RWPE2 (cell line): ENCODE measurements around the gene FAM118A.

Source experiments
- ATAC-seq: fragments of 200-7000 bp; cut with Tn5 transposase; 3 replicates; pipeline ENCODE4 v1.9.1; 2021; ENCODE audit warnings: low read depth
- DNase-seq: peaks from one replicate; pipeline ENCODE4 v3.0.0-alpha.2; 2020; ENCODE audit warnings: low spot score
- H3K27ac ChIP-seq: fragments of 450-650 bp; 2 replicates; pipeline ENCODE4 v1.5.1; 2017; ENCODE audit warnings: mild to moderate bottlenecking; ENCODE audit not compliant: poor library complexity, severe bottlenecking
- H3K27me3 ChIP-seq: fragments of 250-450 bp; sonication (Bioruptor Pico); 2 replicates; pipeline ENCODE4 v1.5.1; 2021; ENCODE audit warnings: mild to moderate bottlenecking, moderate library complexity; ENCODE audit not compliant: insufficient read depth, poor library complexity, severe bottlenecking
- H3K36me3 ChIP-seq: fragments of 250-450 bp; sonication (Bioruptor Pico); 2 replicates; pipeline ENCODE4 v1.5.1; 2020; ENCODE audit warnings: low read depth, mild to moderate bottlenecking, moderate library complexity
- H3K4me1 ChIP-seq: fragments of 250-450 bp; sonication (Bioruptor Pico); 2 replicates; pipeline ENCODE4 v1.5.1; 2021; ENCODE audit warnings: mild to moderate bottlenecking, moderate library complexity; ENCODE audit not compliant: insufficient read depth, poor library complexity, severe bottlenecking
- H3K4me3 ChIP-seq: fragments of 250-450 bp; sonication (Bioruptor Pico); 2 replicates; pipeline ENCODE4 v1.5.1; 2021; ENCODE audit warnings: mild to moderate bottlenecking, moderate library complexity; ENCODE audit not compliant: severe bottlenecking
- H3K9me3 ChIP-seq: fragments of 250-450 bp; sonication (Bioruptor Pico); 2 replicates; pipeline ENCODE4 v1.5.1; 2021; ENCODE audit warnings: mild to moderate bottlenecking, moderate library complexity; ENCODE audit not compliant: severe bottlenecking
- TF ChIP-seq, protein P1 (sequence below): fragments of 450-650 bp; IDR thresholded peaks from one replicate; pipeline ENCODE4 v1.5.1; 2017; ENCODE audit warnings: mild to moderate bottlenecking, moderate library complexity; ENCODE audit not compliant: poor library complexity, severe bottlenecking

Gene FAM118A

DNA sequence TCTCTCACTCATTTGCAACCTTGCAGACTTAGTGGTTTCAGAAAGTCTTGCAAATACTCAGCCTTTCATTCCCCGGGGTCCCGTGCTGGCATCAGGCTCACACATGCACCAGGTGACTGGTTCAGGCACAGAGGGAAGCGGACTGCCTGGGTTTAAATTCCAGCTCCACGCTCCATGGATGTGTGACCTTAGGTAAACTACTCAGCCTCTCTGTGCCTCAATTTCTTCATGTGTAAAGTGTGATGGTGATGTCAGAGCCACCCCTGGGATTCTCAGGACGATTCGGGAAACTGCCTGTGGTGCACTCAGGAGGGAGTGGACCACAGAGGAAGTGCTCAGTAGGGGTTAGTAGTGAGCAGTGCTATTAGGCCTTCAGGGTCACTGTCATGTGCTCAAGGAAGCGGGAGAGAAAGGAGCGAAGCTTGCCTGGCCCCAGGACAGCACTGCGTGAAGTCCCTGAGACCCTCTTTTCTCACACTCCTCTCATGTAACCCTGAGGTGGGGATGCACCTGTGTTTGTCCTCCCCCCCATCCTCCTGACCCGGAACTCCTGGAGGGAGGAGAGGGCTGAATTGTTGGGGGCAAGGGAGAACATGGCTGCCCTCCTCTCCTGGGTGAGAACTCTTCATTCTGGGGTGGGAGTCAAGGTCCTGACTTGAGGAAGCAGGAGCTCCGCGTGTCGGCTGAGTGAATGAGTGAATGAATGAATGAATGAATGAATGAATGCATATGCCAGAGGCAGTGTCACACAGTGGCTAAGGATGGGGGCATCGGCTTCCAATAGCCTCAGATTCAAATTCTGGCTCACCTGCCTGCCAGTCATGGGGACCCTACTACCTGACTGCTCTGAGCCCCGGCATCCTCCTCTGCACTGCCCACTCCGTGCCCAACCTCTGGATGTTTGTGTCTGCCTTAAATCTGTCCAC, 39.4 kb upstream of the FAM118A start:
- no peak overlapping the region for H3K4me3 ChIP-seq

DNA sequence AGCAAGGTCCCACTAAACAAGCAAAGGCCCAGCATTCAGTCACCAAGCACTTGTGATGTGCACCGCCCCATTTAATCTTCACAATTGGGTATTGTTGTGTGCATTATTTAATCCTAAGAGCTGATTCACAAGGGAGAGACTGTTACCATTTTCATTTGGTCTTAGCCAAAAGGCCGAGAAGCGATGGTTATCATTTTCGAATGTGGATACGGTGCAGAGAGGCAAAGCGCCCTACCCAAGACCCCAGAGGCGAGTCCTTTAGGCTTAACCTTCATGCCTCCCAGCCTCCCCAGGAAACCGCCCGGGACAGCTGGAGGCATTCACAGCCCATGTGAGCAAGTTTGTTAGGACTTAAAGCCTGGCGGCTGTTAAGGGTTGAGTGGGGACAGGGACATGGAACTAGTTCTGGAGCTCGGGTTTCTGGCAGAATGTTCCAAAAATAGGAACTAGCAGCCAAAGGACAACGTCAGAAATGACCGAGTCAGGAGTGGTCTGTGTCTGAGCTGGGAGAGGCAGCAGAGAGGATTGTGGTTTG, 38.0 kb upstream of the FAM118A start:
- ATAC-seq (no peak), DNase-seq (no peak)
- Histone ChIP-seq H3K4me3 (no peak overlapping the region), H3K27ac (no peak overlapping the region), H3K9me3 (no peaks in the 10 kb centered on the region), H3K4me1 (no peaks in the 10 kb centered on the region), H3K36me3 (no peaks in the 10 kb centered on the region), H3K27me3 (no peaks in the 10 kb centered on the region)
- TF ChIP-seq, protein P1, sequence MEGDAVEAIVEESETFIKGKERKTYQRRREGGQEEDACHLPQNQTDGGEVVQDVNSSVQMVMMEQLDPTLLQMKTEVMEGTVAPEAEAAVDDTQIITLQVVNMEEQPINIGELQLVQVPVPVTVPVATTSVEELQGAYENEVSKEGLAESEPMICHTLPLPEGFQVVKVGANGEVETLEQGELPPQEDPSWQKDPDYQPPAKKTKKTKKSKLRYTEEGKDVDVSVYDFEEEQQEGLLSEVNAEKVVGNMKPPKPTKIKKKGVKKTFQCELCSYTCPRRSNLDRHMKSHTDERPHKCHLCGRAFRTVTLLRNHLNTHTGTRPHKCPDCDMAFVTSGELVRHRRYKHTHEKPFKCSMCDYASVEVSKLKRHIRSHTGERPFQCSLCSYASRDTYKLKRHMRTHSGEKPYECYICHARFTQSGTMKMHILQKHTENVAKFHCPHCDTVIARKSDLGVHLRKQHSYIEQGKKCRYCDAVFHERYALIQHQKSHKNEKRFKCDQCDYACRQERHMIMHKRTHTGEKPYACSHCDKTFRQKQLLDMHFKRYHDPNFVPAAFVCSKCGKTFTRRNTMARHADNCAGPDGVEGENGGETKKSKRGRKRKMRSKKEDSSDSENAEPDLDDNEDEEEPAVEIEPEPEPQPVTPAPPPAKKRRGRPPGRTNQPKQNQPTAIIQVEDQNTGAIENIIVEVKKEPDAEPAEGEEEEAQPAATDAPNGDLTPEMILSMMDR: no peak

More for the DNA sequence above, 39.4 kb upstream of the FAM118A start:
- no peaks in the 10 kb centered on the region for H3K36me3 ChIP-seq
- ATAC-seq (no peak), DNase-seq (no peak)
- H3K27ac ChIP-seq: no peak overlapping the region
- H3K9me3 ChIP-seq: no peaks in the 10 kb centered on the region
- no peaks in the 10 kb centered on the region for H3K27me3 ChIP-seq
- H3K4me1 ChIP-seq: no peaks in the 10 kb centered on the region
- TF ChIP-seq, protein P1: no peak

DNA sequence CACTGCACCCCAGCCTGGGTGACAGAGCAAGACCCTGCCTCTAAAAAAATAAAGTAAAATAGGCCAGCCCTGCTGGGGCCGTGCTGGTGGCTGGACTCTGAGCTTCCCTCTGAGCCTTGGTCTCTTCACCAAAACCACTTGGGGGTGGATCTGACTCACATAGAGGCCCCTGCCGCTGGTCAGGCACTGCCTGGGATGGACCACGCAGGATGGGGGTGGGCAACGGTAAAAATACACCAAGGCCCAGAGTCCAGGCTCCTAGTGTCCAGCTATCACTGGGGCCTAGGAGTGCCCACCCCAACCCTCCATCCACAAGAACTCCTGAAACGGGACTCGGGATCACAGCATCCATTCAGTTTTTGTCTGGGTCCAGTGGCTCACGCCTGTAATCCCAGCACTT, 37.2 kb upstream of the FAM118A start:
- DNase-seq (no peak), ATAC-seq (no peak)
- Histone ChIP-seq H3K4me1 (no peaks in the 10 kb centered on the region), H3K27me3 (no peaks in the 10 kb centered on the region), H3K9me3 (no peaks in the 10 kb centered on the region), H3K4me3 (no peak overlapping the region), H3K27ac (no peak overlapping the region), H3K36me3 (no peaks in the 10 kb centered on the region)
- TF ChIP-seq, protein P1: no peak

GRCh38 chr22:45273452-45274075, 36.2 kb upstream of the FAM118A start:
- Histone ChIP-seq H3K4me3 (no peak overlapping the region), H3K9me3 (no peaks in the 10 kb centered on the region), H3K4me1 (no peaks in the 10 kb centered on the region), H3K36me3 (no peaks in the 10 kb centered on the region), H3K27me3 (no peaks in the 10 kb centered on the region), H3K27ac (no peak overlapping the region)
- no peak for DNase-seq
- no peak for ATAC-seq
- TF ChIP-seq, protein P1: no peak
